ENCODE measurements around the gene GPN2.

Gene GPN2

DNA sequence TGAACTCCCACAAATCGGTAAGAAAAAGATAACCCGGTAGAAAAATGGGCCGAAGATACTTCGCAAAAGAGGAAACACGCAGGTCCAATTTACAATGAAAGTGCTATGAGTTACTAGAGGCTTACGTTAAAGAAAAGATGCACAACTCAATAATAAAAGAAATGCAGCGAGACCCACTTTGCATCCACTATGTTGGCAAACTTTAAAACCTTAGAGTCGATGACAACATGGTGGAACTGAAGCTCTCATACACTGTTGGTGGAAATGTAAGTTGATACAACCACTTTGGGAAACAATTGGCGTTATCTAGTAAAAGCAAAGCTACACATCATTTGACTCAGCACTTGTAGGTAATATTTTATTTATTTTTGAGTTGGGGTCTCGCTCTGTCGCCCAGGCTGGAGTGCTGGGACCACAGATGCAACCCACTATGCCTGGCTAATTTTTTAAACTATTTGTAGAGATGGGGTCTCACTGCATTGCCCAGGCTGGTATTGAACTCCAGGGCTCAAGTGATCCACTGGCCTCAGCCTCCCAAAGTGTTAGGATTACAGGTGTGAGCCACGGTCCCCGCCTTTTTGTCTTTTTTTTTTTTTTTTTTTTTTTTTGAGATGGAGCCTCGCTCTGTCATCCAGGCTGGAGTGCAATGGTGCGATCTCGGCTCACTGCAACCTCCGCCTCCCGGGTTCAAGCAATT lies 10.9 kb upstream of the GPN2 start:
- Histone ChIP-seq H3K4me1 (ENCODE audit: low read length) (peaks cover 12% of the 10 kb centered on the region), H3K27ac (ENCODE audit: low read length) (peak overlapping the region; percentile 44; the same call in 1 of the 2 replicates), H3K36me3 (replicated peaks; ENCODE audit: low read depth, low read length) (no peaks in the 10 kb centered on the region), H3K27me3 (ENCODE audit: low read depth, low read length) (no peaks in the 10 kb centered on the region), H3K9me3 (ENCODE audit: insufficient read depth, low read length) (no peaks in the 10 kb centered on the region), H4K20me1 (ENCODE audit: insufficient read depth, low read length) (no peaks in the 10 kb centered on the region), H2AFZ (ENCODE audit: low read depth, low read length) (peak overlapping the region; percentile 98), H3K9ac (ENCODE audit: low read length) (peak overlapping the region; percentile 82), H3K79me2 (ENCODE audit: low read length) (peaks cover 16% of the 10 kb centered on the region), H3K4me2 (ENCODE audit: low read length) (peak overlapping the region; percentile 79), H3K4me3 (ENCODE audit: low read length) (peak overlapping the region; percentile 98)
- no peak for TF ChIP-seq EZH2phosphoT487 (IDR thresholded peaks at IDR 0.05; ENCODE audit: low read depth)
- TF ChIP-seq, protein P1, sequence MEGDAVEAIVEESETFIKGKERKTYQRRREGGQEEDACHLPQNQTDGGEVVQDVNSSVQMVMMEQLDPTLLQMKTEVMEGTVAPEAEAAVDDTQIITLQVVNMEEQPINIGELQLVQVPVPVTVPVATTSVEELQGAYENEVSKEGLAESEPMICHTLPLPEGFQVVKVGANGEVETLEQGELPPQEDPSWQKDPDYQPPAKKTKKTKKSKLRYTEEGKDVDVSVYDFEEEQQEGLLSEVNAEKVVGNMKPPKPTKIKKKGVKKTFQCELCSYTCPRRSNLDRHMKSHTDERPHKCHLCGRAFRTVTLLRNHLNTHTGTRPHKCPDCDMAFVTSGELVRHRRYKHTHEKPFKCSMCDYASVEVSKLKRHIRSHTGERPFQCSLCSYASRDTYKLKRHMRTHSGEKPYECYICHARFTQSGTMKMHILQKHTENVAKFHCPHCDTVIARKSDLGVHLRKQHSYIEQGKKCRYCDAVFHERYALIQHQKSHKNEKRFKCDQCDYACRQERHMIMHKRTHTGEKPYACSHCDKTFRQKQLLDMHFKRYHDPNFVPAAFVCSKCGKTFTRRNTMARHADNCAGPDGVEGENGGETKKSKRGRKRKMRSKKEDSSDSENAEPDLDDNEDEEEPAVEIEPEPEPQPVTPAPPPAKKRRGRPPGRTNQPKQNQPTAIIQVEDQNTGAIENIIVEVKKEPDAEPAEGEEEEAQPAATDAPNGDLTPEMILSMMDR (IDR thresholded peaks at IDR 0.05; ENCODE audit: low read depth, low read length), result no peak

DNA sequence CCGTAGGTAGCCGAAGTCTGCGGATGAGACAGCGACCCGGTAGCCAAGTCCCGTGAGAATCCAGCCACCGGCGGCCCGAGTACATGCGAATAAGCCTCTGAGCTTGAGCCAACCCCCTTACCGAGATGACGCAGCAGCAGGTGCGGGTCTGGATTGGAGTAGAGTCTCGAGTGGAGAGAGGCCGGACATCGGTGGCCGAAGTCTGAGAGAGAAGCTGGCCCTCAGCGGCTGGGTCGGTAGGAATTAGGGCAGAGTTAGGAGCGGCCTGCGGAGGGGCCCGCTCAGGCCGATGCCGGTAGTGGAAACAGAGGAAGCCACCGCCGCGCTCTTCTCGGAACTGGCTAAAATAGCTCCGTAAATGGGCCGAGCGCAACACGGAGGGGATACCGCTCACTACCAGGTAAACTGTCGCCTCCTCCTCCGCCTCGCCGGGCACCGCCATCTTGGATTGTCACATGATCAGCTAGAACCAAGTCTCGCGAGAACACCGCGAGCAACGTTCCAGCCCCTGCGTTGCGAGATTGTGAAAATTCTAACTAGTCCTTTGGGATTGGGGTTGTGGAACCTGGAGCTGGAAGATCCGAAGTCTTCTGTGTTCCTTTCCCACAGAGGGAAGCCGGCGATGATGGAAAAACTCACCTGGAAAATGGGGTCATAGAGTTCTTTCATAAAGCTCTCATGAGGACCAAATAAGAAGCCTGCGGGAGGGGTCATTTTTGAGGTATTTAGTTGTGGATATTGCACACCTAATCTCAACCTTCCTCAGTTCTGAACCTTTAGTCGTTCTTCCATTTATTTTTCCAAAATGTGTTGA lies 10.1 kb upstream of the GPN2 start, which contains the start of gene GPATCH3:
GPATCH3 (minus strand) TSS at position 467 of the 814 bp plus-strand sequence; CDS start at position 442, 25 bp downstream.
- H3K9ac ChIP-seq (ENCODE audit: low read length), result peak within 1 kb of the TSS; percentile 82
- no peaks in the 10 kb centered on the region for H3K36me3 ChIP-seq (replicated peaks; ENCODE audit: low read depth, low read length)
- peak within 1 kb of the TSS; percentile 44 for H3K27ac ChIP-seq (ENCODE audit: low read length)
- H3K27me3 ChIP-seq (ENCODE audit: low read depth, low read length), result no peaks in the 10 kb centered on the region
- H4K20me1 ChIP-seq (ENCODE audit: insufficient read depth, low read length), result no peaks in the 10 kb centered on the region
- peak within 1 kb of the TSS; percentile 98 for H2AFZ ChIP-seq (ENCODE audit: low read depth, low read length)
- no peaks in the 10 kb centered on the region for H3K9me3 ChIP-seq (ENCODE audit: insufficient read depth, low read length)
- H3K4me1 ChIP-seq (ENCODE audit: low read length), result peaks cover 12% of the 10 kb centered on the region
- peak within 1 kb of the TSS; percentile 98 for H3K4me3 ChIP-seq (ENCODE audit: low read length)
- H3K79me2 ChIP-seq (ENCODE audit: low read length), result peaks cover 16% of the 10 kb centered on the region
- no peak for TF ChIP-seq EZH2phosphoT487 (IDR thresholded peaks at IDR 0.05; ENCODE audit: low read depth)
- TF ChIP-seq, protein P1 (IDR thresholded peaks at IDR 0.05; ENCODE audit: low read depth, low read length), result no peak
- peak within 1 kb of the TSS; percentile 79 for H3K4me2 ChIP-seq (ENCODE audit: low read length)

DNA sequence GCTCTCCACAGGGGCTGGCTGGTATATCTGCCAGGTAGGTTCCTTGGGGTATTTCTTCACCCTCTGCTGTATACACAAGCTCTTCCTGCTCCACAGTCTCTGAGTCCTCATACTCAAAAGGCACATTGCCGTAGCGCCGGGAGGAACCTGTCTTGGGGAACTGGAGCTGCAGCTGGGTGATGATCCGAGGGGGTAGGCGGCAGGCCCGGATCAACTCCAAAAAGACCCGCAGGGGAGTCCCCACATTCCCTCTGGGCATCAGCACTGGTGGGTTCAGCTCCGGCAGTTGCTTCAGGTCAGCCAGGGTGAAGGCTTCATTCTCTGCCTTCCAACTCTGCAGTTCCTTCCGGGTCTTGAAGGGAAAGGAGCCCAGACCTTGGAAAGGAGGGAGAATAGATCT lies 7.3 kb upstream of the GPN2 start:
- no peak overlapping the region for H3K4me2 ChIP-seq (ENCODE audit: low read length)
- no peaks in the 10 kb centered on the region for H3K36me3 ChIP-seq (replicated peaks; ENCODE audit: low read depth, low read length)
- no peak overlapping the region for H3K4me3 ChIP-seq (ENCODE audit: low read length)
- H3K9me3 ChIP-seq (ENCODE audit: insufficient read depth, low read length), result no peaks in the 10 kb centered on the region
- H2AFZ ChIP-seq (ENCODE audit: low read depth, low read length), result no peak overlapping the region
- TF ChIP-seq, protein P1 (IDR thresholded peaks at IDR 0.05; ENCODE audit: low read depth, low read length), result no peak
- TF ChIP-seq EZH2phosphoT487 (IDR thresholded peaks at IDR 0.05; ENCODE audit: low read depth), result no peak
- H3K4me1 ChIP-seq (ENCODE audit: low read length), result peaks cover 12% of the 10 kb centered on the region
- H3K27ac ChIP-seq (ENCODE audit: low read length), result no peak overlapping the region
- no peaks in the 10 kb centered on the region for H4K20me1 ChIP-seq (ENCODE audit: insufficient read depth, low read length)
- peaks cover 16% of the 10 kb centered on the region for H3K79me2 ChIP-seq (ENCODE audit: low read length)
- no peak overlapping the region for H3K9ac ChIP-seq (ENCODE audit: low read length)
- no peaks in the 10 kb centered on the region for H3K27me3 ChIP-seq (ENCODE audit: low read depth, low read length)

DNA sequence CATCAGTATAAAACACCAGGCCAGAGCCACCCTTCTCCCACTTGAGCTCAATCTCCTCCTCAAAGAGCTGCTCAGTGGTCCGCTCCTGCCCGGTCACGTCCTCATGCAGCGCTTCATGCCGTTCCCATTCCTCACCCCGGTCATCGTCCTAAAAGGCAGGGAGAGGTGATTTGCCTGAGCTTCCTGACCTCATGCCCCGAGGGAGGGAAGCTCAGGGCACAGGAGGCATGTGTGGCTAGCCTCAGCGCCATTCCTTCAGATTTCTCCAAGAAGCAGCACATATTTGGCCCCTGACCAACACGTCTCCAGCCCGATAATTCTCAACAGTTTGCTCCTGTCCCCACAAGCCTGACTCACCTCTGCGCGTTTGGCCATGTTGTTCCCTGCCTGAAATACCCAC lies 4.2 kb upstream of the GPN2 start:
- no peak for TF ChIP-seq EZH2phosphoT487 (IDR thresholded peaks at IDR 0.05; ENCODE audit: low read depth)
- TF ChIP-seq, protein P1 (IDR thresholded peaks at IDR 0.05; ENCODE audit: low read depth, low read length), result no peak
- H3K9ac ChIP-seq (ENCODE audit: low read length), result no peak overlapping the region
- H3K36me3 ChIP-seq (replicated peaks; ENCODE audit: low read depth, low read length), result no peaks in the 10 kb centered on the region
- no peak overlapping the region for H3K4me3 ChIP-seq (ENCODE audit: low read length)
- H3K79me2 ChIP-seq (ENCODE audit: low read length), result peaks cover 15% of the 10 kb centered on the region
- no peaks in the 10 kb centered on the region for H4K20me1 ChIP-seq (ENCODE audit: insufficient read depth, low read length)
- H3K27ac ChIP-seq (ENCODE audit: low read length), result no peak overlapping the region
- no peak overlapping the region for H2AFZ ChIP-seq (ENCODE audit: low read depth, low read length)
- peaks cover 6% of the 10 kb centered on the region for H3K4me1 ChIP-seq (ENCODE audit: low read length)
- no peaks in the 10 kb centered on the region for H3K27me3 ChIP-seq (ENCODE audit: low read depth, low read length)
- H3K4me2 ChIP-seq (ENCODE audit: low read length), result no peak overlapping the region
- H3K9me3 ChIP-seq (ENCODE audit: insufficient read depth, low read length), result no peaks in the 10 kb centered on the region
